Calu3 (cell line): ENCODE results near the gene C1orf167. TPM values are rescaled to one million over a fixed set of nuclear protein-coding genes. Genes with fewer than 3 reads are reported as not detected.
A peak's percentile ranks its signal among the peaks of the same experiment; 100 is the strongest.

ENCODE experiments used
- BruUV-seq: library from RNA; stranded (reverse); fragments of 400-500 nt; replicated peaks from 2 replicates; lab custom pipeline; 2021; lab: Mats Ljungman, UMichigan
- CTCF ChIA-PET: fragments of 300-600 bp; sonication (Branson Sonifier 250); formaldehyde crosslinking; loops from one replicate; lab custom pipeline; 2022; ENCODE audit warnings: antibody characterized with exemption; lab: Charles Lee
- DNase-seq: peaks from one replicate; pipeline ENCODE4 v3.0.0; 2022
- H3K27ac Mint-ChIP-seq: one replicate; pipeline ENCODE4 v1.8.0; 2022; ENCODE audit warnings: mixed read lengths; ENCODE audit not compliant: unreplicated experiment
- H3K27me3 Mint-ChIP-seq: one replicate; pipeline ENCODE4 v1.8.0; 2022; ENCODE audit warnings: mixed read lengths; ENCODE audit not compliant: unreplicated experiment
- H3K36me3 Mint-ChIP-seq: one replicate; pipeline ENCODE4 v1.8.0; 2022; ENCODE audit warnings: mild to moderate bottlenecking, moderate library complexity, mixed read lengths; ENCODE audit not compliant: insufficient read depth, unreplicated experiment
- H3K4me1 Mint-ChIP-seq: one replicate; pipeline ENCODE4 v1.8.0; 2022; ENCODE audit warnings: mild to moderate bottlenecking, low read depth, mixed read lengths; ENCODE audit not compliant: unreplicated experiment
- H3K4me3 Mint-ChIP-seq: one replicate; pipeline ENCODE4 v1.8.0; 2022; ENCODE audit warnings: mild to moderate bottlenecking, low read depth, moderate library complexity, mixed read lengths; ENCODE audit not compliant: unreplicated experiment
- H3K9me3 Mint-ChIP-seq: one replicate; pipeline ENCODE4 v1.8.0; 2022; ENCODE audit warnings: low read depth, mixed read lengths; ENCODE audit not compliant: unreplicated experiment
- CTCF ChIP-seq: fragments of 200-600 bp; IDR thresholded peaks from one replicate; pipeline ENCODE4 v1.8.0; 2022; ENCODE audit warnings: antibody characterized with exemption; ENCODE audit not compliant: unreplicated experiment
- intact Hi-C: fragments of 100-400 bp; cut with micrococcal nuclease; formaldehyde crosslinking; loops from one replicate; pipeline ENCODE4 v1.10.0; 2022; ENCODE audit not compliant: unreplicated experiment
- total RNA-seq: library from RNA; stranded (reverse); gene quantifications from 2 replicates; pipeline ENCODE4 v1.2.3, GENCODE V29; 2022

C1orf167 gene
- total RNA-seq, 1 experiment from 2014 or later, result not detected

DNA sequence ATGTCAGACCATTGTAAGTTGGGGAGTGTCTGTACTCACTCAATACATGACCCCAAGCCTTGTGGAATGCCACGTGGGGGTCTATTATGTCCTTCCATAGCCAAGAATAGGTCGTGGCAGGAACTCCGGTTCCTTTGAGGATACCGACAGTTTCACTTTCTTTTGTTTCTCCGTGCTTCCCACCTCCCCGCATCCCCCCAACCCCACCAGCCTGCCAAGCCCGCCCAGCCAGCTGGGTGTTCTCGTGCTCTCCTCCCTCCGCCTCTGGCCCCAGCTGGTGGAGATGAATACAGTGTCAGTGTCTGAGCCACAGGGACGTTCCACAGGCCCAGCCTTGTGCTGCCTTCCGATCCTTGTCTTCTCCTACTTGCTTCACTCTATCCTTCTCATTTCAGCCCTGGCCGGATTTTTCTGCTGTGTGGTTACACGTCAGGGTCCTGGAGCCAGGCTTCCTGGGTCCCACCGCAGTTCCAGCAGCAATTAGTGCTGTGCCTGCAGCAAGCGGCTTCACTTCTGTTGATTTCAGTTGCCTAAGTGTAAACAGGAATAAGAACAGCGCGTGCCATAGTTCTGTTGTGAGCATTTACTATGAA lies 30.2 kb upstream of the C1orf167 start:
- no peak overlapping the region for H3K4me3 Mint-ChIP-seq
- H3K36me3 Mint-ChIP-seq, result peaks cover 16% of the 10 kb centered on the region
- no peak for DNase-seq
- TF ChIP-seq CTCF, result no peak
- CTCF ChIA-PET, result interaction anchor here (0.7 kb wide), 1 partner anchor 23 kb away, joined by 5 read pairs; no protein-coding TSS in a partner anchor
- no peak overlapping the region for H3K27ac Mint-ChIP-seq
- H3K9me3 Mint-ChIP-seq, result no peaks in the 10 kb centered on the region
- no peaks in the 10 kb centered on the region for H3K27me3 Mint-ChIP-seq
- BruUV-seq, result no TSS peak
- peaks cover 5% of the 10 kb centered on the region for H3K4me1 Mint-ChIP-seq
- intact Hi-C loops, result no loop called here

GRCh38 chr1:11733306-11733705 lies 28.7 kb upstream of the C1orf167 start:
- CTCF ChIA-PET, result no interaction called here
- Mint-ChIP-seq H3K27ac (no peak overlapping the region), H3K9me3 (no peaks in the 10 kb centered on the region), H3K27me3 (no peaks in the 10 kb centered on the region), H3K4me3 (no peak overlapping the region), H3K36me3 (peaks cover 21% of the 10 kb centered on the region), H3K4me1 (peaks cover 5% of the 10 kb centered on the region)
- TF ChIP-seq CTCF, result no peak
- no TSS peak for BruUV-seq
- intact Hi-C loops, result no loop called here
- no peak for DNase-seq

DNA sequence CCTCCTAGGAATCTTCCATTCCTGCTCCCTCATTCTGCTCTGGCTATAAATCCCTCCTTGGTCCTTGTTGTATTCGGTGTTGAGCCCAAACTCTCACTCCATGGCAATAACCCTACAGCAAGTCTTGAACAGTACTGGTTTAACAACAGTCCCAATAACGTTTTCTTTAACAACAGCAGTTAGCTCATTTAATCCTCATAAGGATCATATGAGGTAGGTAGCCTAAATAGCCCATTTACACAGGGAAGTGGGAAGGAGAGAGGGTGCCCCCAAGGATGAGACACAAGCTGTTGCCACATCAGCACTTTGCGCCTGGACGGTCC lies 26.5 kb upstream of the C1orf167 start:
- intact Hi-C loops, result no loop called here
- DNase-seq, result no peak
- no peaks in the 10 kb centered on the region for H3K27me3 Mint-ChIP-seq
- H3K27ac Mint-ChIP-seq, result peak overlapping the region; percentile 70
- peaks cover 5% of the 10 kb centered on the region for H3K4me1 Mint-ChIP-seq
- no peak for TF ChIP-seq CTCF
- peak overlapping the region; percentile 93 for H3K4me3 Mint-ChIP-seq
- CTCF ChIA-PET, result interaction anchor here (2.7 kb wide), 1 partner anchor 16 kb away, joined by 10 read pairs; no protein-coding TSS in a partner anchor
- H3K36me3 Mint-ChIP-seq, result peaks cover 21% of the 10 kb centered on the region
- H3K9me3 Mint-ChIP-seq, result no peaks in the 10 kb centered on the region
- no TSS peak for BruUV-seq

- Mint-ChIP-seq H3K4me3 (peak within 1 kb of the TSS; percentile 93), H3K27me3 (no peaks in the 10 kb centered on the region), H3K27ac (peak within 1 kb of the TSS; percentile 70), H3K36me3 (peaks cover 21% of the 10 kb centered on the region), H3K9me3 (no peaks in the 10 kb centered on the region), H3K4me1 (peaks cover 5% of the 10 kb centered on the region)
- TF ChIP-seq CTCF, result no peak
- intact Hi-C loops, result no loop called here
- no TSS peak for BruUV-seq
- peak; percentile 88 for DNase-seq
- CTCF ChIA-PET, result interaction anchor here (2.7 kb wide), 1 partner anchor 16 kb away, joined by 10 read pairs; no protein-coding TSS in a partner anchor
Measured at GRCh38 chr1:11735854-11736745, 25.9 kb upstream of the C1orf167 start, which contains the start of gene AGTRAP. TSS of gene AGTRAP (plus strand) at chr1:11736136. CDS start at chr1:11736209, 73 bp downstream.
